ENCODE data around the gene IGSF6.

GRCh38 chr16:21663889-21664647, 11.7 kb upstream of the IGSF6 start, which contains the start of gene OTOA:
- no peak for TF ChIP-seq POLR2A (IDR thresholded peaks at IDR 0.05)
- TF ChIP-seq, protein P1, sequence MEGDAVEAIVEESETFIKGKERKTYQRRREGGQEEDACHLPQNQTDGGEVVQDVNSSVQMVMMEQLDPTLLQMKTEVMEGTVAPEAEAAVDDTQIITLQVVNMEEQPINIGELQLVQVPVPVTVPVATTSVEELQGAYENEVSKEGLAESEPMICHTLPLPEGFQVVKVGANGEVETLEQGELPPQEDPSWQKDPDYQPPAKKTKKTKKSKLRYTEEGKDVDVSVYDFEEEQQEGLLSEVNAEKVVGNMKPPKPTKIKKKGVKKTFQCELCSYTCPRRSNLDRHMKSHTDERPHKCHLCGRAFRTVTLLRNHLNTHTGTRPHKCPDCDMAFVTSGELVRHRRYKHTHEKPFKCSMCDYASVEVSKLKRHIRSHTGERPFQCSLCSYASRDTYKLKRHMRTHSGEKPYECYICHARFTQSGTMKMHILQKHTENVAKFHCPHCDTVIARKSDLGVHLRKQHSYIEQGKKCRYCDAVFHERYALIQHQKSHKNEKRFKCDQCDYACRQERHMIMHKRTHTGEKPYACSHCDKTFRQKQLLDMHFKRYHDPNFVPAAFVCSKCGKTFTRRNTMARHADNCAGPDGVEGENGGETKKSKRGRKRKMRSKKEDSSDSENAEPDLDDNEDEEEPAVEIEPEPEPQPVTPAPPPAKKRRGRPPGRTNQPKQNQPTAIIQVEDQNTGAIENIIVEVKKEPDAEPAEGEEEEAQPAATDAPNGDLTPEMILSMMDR (IDR thresholded peaks at IDR 0.05), result no peak

Measured in vagina (tissue), 2 donors.